ENCODE measurements around the gene CZIB.

CZIB gene

DNA sequence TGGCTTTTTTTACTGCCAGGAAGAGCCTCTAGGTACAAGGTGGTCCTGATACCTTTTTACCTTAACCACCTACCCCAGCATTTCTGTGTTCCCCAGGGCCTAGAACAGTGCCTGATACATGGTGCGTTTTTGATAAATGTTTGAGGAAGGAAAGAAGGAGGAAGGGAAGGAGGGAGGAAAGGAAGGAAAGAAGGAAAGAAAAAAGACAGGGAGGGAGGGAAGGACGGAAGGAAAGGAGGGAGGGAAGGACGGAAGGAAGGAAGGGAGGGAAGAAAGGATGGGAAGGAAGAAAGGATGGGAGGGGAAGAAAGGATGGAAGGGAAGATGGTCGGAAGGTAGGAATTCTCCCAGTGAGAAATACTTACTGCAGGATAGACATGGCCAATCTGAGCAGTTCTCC, 29.9 kb upstream of the CZIB start:
- TF ChIP-seq, protein P1, sequence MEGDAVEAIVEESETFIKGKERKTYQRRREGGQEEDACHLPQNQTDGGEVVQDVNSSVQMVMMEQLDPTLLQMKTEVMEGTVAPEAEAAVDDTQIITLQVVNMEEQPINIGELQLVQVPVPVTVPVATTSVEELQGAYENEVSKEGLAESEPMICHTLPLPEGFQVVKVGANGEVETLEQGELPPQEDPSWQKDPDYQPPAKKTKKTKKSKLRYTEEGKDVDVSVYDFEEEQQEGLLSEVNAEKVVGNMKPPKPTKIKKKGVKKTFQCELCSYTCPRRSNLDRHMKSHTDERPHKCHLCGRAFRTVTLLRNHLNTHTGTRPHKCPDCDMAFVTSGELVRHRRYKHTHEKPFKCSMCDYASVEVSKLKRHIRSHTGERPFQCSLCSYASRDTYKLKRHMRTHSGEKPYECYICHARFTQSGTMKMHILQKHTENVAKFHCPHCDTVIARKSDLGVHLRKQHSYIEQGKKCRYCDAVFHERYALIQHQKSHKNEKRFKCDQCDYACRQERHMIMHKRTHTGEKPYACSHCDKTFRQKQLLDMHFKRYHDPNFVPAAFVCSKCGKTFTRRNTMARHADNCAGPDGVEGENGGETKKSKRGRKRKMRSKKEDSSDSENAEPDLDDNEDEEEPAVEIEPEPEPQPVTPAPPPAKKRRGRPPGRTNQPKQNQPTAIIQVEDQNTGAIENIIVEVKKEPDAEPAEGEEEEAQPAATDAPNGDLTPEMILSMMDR (IDR thresholded peaks at IDR 0.05): no peak

- TF ChIP-seq, protein P1 (IDR thresholded peaks at IDR 0.05): no peak
These were observed 29.3 kb upstream of the CZIB start for GRCh38 chr1:53249706-53250105.

GRCh38 chr1:53246261-53247134, 26.1 kb upstream of the CZIB start:
- TF ChIP-seq, protein P1 (IDR thresholded peaks at IDR 0.05): no peak

DNA sequence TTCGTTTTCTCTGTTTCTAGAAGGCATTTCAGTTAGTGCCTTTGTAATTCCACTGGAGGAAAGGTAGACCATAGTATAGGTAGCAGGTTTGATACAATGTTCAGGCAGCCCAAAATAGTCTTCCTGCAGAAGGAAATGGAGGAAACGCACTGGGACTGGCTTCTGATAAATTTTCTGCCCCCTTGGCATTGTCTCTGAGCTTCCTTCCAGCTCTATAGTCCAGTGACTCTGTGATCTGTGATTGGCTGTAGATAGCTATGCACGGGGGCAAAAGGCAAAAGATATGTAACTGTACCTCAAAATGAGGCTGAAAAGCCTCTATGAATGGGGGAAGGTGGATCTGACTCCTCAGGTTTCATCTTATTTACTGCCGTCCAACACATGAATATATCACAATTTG, 23.7 kb upstream of the CZIB start:
- TF ChIP-seq, protein P1 (IDR thresholded peaks at IDR 0.05): no peak

DNA sequence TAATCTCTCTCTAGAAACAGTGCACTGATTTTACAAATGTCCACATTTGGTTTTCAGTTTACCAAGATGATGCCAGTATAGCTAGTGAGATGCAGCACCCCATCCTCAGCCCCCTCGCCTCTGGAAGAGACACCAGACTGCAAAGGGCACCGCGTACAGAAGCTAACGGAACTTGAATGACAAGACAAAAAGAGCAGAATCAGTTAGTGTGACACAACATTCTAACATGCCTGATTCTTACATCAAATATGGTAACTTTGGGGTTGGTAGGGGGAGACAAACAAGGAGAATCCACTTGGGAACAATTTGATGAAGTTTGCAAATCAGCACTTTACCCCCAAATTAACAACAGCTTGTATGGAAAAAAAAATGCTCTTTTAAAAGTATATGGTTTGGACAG, 21.9 kb upstream of the CZIB start:
- TF ChIP-seq, protein P1 (IDR thresholded peaks at IDR 0.05): no peak

- TF ChIP-seq, protein P1 (IDR thresholded peaks at IDR 0.05): no peak
These were observed 21.4 kb upstream of the CZIB start for GRCh38 chr1:53241828-53242227.

DNA sequence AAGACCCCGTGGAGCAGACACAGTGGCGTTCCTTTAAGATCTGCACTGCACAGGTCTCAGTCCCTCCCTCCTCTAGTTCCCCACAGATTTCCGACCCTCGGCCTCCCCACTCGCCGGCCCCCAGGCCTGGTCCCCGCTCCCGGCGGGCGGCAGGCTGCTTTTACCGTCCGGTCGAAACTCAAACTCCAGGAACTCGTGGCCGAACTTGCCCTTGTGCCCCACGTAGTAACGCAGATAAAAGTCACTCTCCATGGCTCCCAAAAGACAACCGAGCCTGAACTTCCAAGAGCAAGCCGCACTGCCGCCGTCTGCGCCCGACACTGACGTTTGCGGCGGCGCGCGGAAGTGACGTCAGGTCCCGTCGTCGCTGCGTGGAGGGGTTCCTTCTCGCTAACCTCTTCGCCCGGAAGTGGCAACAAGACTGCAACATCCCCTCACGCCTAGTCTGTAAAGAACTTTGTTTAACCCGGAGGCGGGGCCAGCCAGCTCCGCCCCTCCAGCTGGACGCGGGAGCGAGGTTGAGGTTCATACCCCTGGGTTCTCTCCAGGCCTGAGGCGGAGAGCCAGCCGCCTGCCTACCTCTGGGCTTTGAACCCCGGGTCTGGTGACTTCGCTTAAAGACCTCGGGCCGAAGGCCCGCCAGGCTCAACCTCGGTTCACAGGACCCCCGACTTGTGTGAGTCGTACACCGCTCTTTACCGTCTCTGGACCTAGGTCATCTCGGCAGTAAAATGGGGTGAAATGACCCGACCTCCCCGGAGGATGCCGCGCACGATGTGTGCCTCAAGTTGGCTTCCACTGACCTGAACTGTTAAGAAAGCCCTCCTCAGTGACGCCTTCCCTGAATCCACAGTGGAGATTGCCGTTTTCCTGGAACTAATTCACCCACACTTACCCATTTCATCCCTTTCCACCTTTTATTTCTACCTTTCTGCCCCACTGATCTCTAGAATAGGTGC, 18.0 kb upstream of the CZIB start, which contains the start of gene MAGOH:
MAGOH (minus strand) TSS at position 322 of the 959 bp plus-strand sequence; CDS start at position 252, 70 bp downstream.
- TF ChIP-seq, protein P1 (IDR thresholded peaks at IDR 0.05): no peak

All from LNCAP (cell line).